GM19025 (cell line): ENCODE results near the gene TCP11.

Experiments used
- ATAC-seq: cut with Tn5 transposase; IDR thresholded peaks from one replicate; pipeline ENCODE4 v1.9.1; 2021; ENCODE audit warnings: mild to moderate bottlenecking, low read depth, moderate library complexity; ENCODE audit not compliant: unreplicated experiment

The TCP11 gene

GRCh38 chr6:35173427-35174087, 32.4 kb upstream of the TCP11 start:
- no peak for ATAC-seq

DNA sequence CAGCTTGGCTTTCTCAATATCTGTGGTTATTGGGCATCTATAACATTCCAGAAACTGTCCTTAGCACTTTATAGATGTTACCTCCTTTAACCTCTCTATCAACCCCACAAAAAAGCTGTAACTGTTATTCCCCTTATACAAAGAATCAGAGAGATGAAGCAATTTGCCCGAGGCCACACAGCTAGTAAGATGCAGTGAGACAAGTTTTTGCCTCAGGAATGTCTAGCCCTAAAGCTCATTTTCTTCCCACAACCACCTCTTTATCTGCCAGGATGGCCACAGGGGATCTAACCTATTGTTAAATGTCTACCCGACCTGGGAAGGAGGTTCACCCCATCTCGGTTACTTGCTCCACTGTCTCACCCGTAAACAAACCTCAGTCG, 31.9 kb upstream of the TCP11 start:
- ATAC-seq: no peak

- ATAC-seq: no peak
Observed at GRCh38 chr6:35170891-35171290, 29.8 kb upstream of the TCP11 start.

- ATAC-seq: no peak
Observed at GRCh38 chr6:35170166-35170565, 29.0 kb upstream of the TCP11 start.

DNA sequence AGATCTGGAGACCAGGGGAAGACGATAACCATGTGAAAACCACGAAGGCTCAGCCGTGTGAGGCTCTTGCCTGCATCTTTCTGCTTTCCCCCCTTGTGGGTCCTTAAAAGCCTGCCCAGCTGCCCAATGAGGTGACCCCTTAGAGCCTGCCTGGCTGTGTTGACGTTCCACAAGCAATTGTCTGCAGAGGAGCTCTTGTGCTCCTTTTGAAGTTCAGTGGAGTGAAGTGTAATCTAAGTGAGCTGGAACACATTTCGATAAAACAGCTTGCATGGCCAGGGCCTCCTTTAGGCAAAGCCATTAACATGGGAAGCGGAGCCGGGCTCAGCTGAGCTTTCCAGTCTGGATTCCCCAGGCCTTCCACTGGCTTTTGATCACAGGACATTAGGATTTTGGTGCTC, 27.3 kb upstream of the TCP11 start:
- ATAC-seq: no peak

GRCh38 chr6:35167505-35167904, 26.4 kb upstream of the TCP11 start:
- no peak for ATAC-seq

DNA sequence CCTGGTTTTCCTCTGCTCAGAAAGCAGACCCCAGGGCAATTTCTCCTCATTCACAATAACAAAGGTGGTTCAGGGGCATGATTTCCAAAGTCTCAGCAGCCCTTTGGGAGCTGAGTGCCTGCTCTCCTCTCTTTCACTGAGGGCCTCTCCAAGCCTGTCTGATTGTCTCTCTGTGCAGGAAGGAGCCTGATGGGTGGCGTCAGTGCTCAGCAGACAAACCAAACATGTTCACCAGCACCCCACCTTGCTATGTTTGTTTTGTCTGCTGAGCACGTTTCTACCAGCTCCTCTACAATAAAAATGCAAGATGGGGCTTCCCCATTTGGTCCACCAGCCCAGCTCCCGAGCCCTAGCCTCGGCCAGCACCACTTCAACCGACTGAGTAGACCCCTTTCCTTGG, 25.4 kb upstream of the TCP11 start:
- no peak for ATAC-seq

DNA sequence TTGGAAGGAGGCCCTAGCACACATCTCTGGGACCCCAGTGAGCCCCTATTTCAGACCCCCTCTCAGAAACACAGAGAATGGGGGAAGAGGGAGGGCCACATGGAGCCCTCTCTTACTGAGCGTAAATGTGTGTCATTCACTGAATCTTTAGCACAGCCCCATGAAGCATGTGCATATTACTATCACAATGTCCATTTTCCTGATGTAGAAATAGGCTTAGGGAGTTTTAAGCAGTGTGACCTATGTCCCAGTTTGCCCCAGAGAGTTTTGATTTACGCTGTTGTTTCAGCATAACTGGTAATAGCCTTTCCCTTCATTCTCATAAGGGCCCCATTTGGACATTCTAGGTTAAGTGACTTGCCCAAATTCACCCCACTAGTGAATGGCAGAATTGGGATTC, 25.0 kb upstream of the TCP11 start:
- ATAC-seq: no peak

DNA sequence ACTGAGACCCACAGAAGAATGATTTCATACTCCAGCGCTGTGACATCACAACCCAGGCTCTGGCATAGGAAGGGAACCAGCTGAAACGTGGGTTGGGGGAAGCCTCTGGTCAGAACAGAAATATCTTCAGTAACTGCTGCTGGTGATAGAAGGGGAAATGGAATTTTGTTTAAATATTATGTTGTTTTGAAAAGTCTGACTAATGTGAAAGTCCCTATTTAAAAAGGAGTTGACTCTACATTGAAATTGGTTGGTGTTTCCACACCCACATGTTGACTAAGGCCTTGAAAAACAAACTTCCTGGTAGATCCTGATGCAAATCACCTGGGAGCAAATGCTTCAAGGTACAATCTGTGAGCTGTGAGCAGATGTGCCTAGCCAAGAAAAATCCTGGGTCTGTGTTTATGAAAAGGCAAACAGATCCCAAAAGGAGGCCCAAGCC, 24.5 kb upstream of the TCP11 start:
- ATAC-seq: no peak

DNA sequence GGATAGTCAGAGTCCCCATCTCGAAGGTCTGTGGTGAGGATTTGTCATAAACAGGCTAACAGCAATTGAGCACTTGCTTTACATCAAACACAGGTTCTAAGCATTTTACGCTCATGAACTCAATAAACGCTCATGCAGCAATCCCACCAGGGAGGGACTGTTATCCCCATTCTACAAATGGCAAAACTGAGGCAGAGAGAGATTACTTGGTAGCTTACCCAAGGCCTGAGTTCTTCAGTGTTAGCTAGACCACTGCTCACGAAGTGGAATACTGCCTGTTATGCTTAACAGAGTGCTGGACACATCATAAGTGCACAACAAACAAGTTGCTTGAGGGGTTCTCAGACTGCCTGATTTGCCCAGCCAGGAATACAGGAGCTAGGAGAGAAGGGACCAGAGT, 23.7 kb upstream of the TCP11 start:
- no peak for ATAC-seq

- no peak for ATAC-seq
Observed at GRCh38 chr6:35164277-35164676, 23.1 kb upstream of the TCP11 start.

GRCh38 chr6:35163836-35164235, 22.7 kb upstream of the TCP11 start:
- no peak for ATAC-seq

- ATAC-seq: no peak
Observed at GRCh38 chr6:35161776-35162607, 20.9 kb upstream of the TCP11 start.

DNA sequence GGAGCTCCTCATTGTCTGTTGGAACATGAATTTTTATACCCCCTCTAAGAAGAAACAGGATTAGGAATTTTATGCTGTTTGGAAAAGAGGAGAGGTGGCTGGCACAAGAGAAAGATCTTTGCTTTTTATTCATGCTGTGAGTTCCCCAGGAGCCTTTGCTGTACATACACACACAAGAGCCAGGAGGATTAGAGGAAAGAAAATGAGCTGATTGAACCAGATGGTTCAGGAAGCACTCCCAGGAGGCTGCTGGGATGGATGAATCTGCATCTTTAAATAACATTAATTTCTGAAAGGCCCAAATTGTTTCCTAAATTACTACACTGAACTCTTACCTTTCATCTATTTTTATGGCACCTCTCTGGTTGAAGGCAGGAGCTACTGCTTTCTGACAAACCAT, 20.1 kb upstream of the TCP11 start:
- ATAC-seq: no peak

GRCh38 chr6:35160642-35161041, 19.5 kb upstream of the TCP11 start:
- no peak for ATAC-seq

DNA sequence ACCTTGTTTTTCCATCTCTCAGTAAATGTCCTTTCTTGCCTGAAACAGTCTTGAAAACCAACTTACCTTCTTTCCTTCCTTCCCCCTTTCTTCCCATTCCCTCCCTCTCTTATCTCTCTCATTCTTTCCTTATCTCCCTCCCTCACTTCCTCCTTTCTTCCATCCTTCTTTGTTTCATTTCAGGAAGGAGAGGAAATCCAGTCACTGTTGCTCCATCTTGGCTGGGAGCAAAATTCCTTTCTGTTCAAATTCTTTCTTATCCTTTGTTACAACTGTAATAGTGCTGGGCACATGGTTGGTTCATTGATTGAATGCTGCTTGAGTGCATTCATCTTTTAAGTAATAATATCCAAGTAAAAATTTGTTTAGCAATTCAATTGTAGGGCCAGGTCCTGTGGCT, 17.4 kb upstream of the TCP11 start:
- no peak for ATAC-seq

DNA sequence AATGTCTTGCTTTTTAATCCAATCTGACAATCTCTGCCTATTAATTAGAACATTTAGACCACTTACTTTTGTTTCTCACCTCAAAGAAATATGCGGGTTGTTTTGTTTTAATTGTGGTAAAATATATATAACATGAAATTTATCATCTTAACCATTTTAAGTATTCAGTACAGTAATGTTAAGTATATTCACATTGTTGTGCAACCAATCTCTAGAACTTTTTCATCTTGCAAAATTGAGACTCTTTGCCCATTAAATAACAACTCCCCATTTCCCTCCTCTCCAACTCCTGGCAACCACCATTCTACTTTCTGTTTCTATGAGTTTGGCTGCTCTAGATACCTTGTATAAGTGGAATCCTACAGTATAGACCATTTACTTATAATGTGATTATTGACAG, 13.8 kb upstream of the TCP11 start:
- no peak for ATAC-seq

- no peak for ATAC-seq
Observed at GRCh38 chr6:35154262-35154661, 13.1 kb upstream of the TCP11 start.

GRCh38 chr6:35152067-35152707, 11.0 kb upstream of the TCP11 start:
- ATAC-seq: no peak

GRCh38 chr6:35151466-35151865, 10.3 kb upstream of the TCP11 start:
- ATAC-seq: no peak

GRCh38 chr6:35149891-35150566, 8.9 kb upstream of the TCP11 start:
- ATAC-seq: no peak
